Activated naive CD8-positive, alpha-beta T cell treated with anti-CD3 and anti-CD28 coated beads, Interleukin-2, amount 10 ng/mL, durations not matched to agents 7 days and 5 days (primary cell): ENCODE measurements around the gene KCNJ18. TPM values are rescaled to one million over a fixed set of nuclear protein-coding genes. Genes with fewer than 3 reads are reported as not detected.
"Not testable (repeated sequence)": the region's sequence is repeated elsewhere in the genome, so short reads cannot be mapped to it uniquely, and the experiment has no call there.

Experiments used
- ATAC-seq: fragments of 150-1000 bp; cut with Tn5 transposase; one replicate; pipeline ENCODE4 v1.10.0; 2021; ENCODE audit warnings: low read depth, moderate library complexity
- POLR2A ChIA-PET: fragments of 350-600 bp; sonication (Branson Sonifier 250); formaldehyde crosslinking; loops from one replicate; lab custom pipeline; 2021; ENCODE audit warnings: antibody characterized with exemption; lab: Charles Lee
- DNase-seq: peaks from one replicate; pipeline ENCODE4 v3.0.0; 2021
- H3K27ac Mint-ChIP-seq: one replicate; pipeline ENCODE4 v1.8.0; 2022; ENCODE audit warnings: mild to moderate bottlenecking, mixed read lengths
- H3K27me3 Mint-ChIP-seq: one replicate; pipeline ENCODE4 v1.8.0; 2022; ENCODE audit warnings: mild to moderate bottlenecking, moderate library complexity, mixed read lengths
- H3K36me3 Mint-ChIP-seq: one replicate; pipeline ENCODE4 v1.8.0; 2021; ENCODE audit warnings: mild to moderate bottlenecking, mixed read lengths
- H3K4me1 Mint-ChIP-seq: one replicate; pipeline ENCODE4 v1.8.0; 2021; ENCODE audit warnings: mixed read lengths
- H3K4me3 Mint-ChIP-seq: one replicate; pipeline ENCODE4 v1.8.0; 2022; ENCODE audit warnings: mild to moderate bottlenecking, moderate library complexity, mixed read lengths
- H3K9me3 Mint-ChIP-seq: one replicate; pipeline ENCODE4 v1.8.0; 2021; ENCODE audit warnings: mixed read lengths
- total RNA-seq, 2 experiments: library from RNA; stranded (reverse); gene quantifications; one replicate each; pipeline ENCODE4 v1.2.3, GENCODE V29; 2021

KCNJ18 gene
- total RNA-seq, 2 experiments from 2014 or later, result not detected

GRCh38 chr17:21746415-21746814 lies 54.1 kb downstream of the KCNJ18 start:
- DNase-seq, H3K36me3 Mint-ChIP-seq, H3K27ac Mint-ChIP-seq, H3K9me3 Mint-ChIP-seq, ATAC-seq, H3K27me3 Mint-ChIP-seq, H3K4me3 Mint-ChIP-seq, POLR2A ChIA-PET, H3K4me1 Mint-ChIP-seq: not testable (repeated sequence)

GRCh38 chr17:21747195-21747915 lies 55.0 kb downstream of the KCNJ18 start:
- H3K4me1 Mint-ChIP-seq, ATAC-seq, H3K9me3 Mint-ChIP-seq, H3K4me3 Mint-ChIP-seq, POLR2A ChIA-PET, H3K36me3 Mint-ChIP-seq, H3K27me3 Mint-ChIP-seq, H3K27ac Mint-ChIP-seq, DNase-seq: not testable (repeated sequence)

- H3K36me3 Mint-ChIP-seq, H3K9me3 Mint-ChIP-seq, POLR2A ChIA-PET, H3K27me3 Mint-ChIP-seq, DNase-seq, H3K4me1 Mint-ChIP-seq, H3K27ac Mint-ChIP-seq, H3K4me3 Mint-ChIP-seq, ATAC-seq: not testable (repeated sequence)
Measured at GRCh38 chr17:21748686-21749085, 56.4 kb downstream of the KCNJ18 start.

GRCh38 chr17:21749696-21750531 lies 57.6 kb downstream of the KCNJ18 start:
- not testable (repeated sequence) for H3K4me1 Mint-ChIP-seq, H3K27ac Mint-ChIP-seq, H3K36me3 Mint-ChIP-seq

GRCh38 chr17:21751111-21751510 lies 58.8 kb downstream of the KCNJ18 start:
- H3K27me3 Mint-ChIP-seq, H3K4me1 Mint-ChIP-seq, DNase-seq, ATAC-seq, H3K4me3 Mint-ChIP-seq, H3K9me3 Mint-ChIP-seq, POLR2A ChIA-PET, H3K27ac Mint-ChIP-seq, H3K36me3 Mint-ChIP-seq: not testable (repeated sequence)

More at GRCh38 chr17:21749696-21750531, 57.6 kb downstream of the KCNJ18 start:
- H3K9me3 Mint-ChIP-seq, H3K4me3 Mint-ChIP-seq, ATAC-seq, DNase-seq, H3K27me3 Mint-ChIP-seq, POLR2A ChIA-PET: not testable (repeated sequence)
